ENCODE results near the gene ZNF823.
"Not testable (repeated sequence)": the region's sequence is repeated elsewhere in the genome, so short reads cannot be mapped to it uniquely, and the experiment has no call there.

Gene ZNF823

GRCh38 chr19:11678504-11678903 is 60.2 kb downstream of the ZNF823 start:
- DNase-seq (ENCODE audit: insufficient read length, low spot score) = no peak
- FAIRE-seq = no peak
- no peak for TF ChIP-seq POLR2A (IDR thresholded peaks at IDR 0.05; ENCODE audit: low read depth, low read length)

- not testable (repeated sequence) for DNase-seq (ENCODE audit: insufficient read length, low spot score); FAIRE-seq
Measured at GRCh38 chr19:11676661-11677600, 61.8 kb downstream of the ZNF823 start.

- FAIRE-seq (no peak), DNase-seq (ENCODE audit: insufficient read length, low spot score) (no peak)
- TF ChIP-seq POLR2A (IDR thresholded peaks at IDR 0.05; ENCODE audit: low read depth, low read length) = no peak
Measured at GRCh38 chr19:11675569-11675968, 63.2 kb downstream of the ZNF823 start.

- TF ChIP-seq POLR2A (IDR thresholded peaks at IDR 0.05; ENCODE audit: low read depth, low read length) = no peak
- DNase-seq (ENCODE audit: insufficient read length, low spot score) (no peak), FAIRE-seq (no peak)
Measured at GRCh38 chr19:11674067-11674492, 64.7 kb downstream of the ZNF823 start.

- no peak for TF ChIP-seq POLR2A (IDR thresholded peaks at IDR 0.05; ENCODE audit: low read depth, low read length)
- peak; percentile 18 for DNase-seq (ENCODE audit: insufficient read length, low spot score)
- no peak for FAIRE-seq
Measured at GRCh38 chr19:11673608-11674041, 65.1 kb downstream of the ZNF823 start.

Measured in H54 (cell line).